ENCODE data around the gene FOXA3.

The FOXA3 gene

GRCh38 chr19:45827459-45828093, 36.5 kb upstream of the FOXA3 start:
- in situ Hi-C loops (cut with HindIII; ENCODE audit: low sequenced_read_pairs) = no loop called here
- no peak overlapping the region for H3K4me3 ChIP-seq (ENCODE audit: low read depth, low read length)
- no peak for TF ChIP-seq CTCF (IDR thresholded peaks at IDR 0.05; ENCODE audit: low read depth, low read length)
- no peak for DNase-seq (ENCODE audit: low read depth, low spot score)

- in situ Hi-C loops (cut with HindIII; ENCODE audit: low sequenced_read_pairs) = no loop called here
- TF ChIP-seq CTCF (IDR thresholded peaks at IDR 0.05; ENCODE audit: low read depth, low read length) = no peak
- DNase-seq (ENCODE audit: low read depth, low spot score) = no peak
- H3K4me3 ChIP-seq (ENCODE audit: low read depth, low read length) = no peak overlapping the region
Observed at GRCh38 chr19:45828523-45828922, 35.6 kb upstream of the FOXA3 start.

GRCh38 chr19:45828945-45829344, 35.2 kb upstream of the FOXA3 start:
- TF ChIP-seq CTCF (IDR thresholded peaks at IDR 0.05; ENCODE audit: low read depth, low read length) = no peak
- no peak overlapping the region for H3K4me3 ChIP-seq (ENCODE audit: low read depth, low read length)
- in situ Hi-C loops (cut with HindIII; ENCODE audit: low sequenced_read_pairs) = no loop called here
- DNase-seq (ENCODE audit: low read depth, low spot score) = no peak

GRCh38 chr19:45834970-45835369, 29.2 kb upstream of the FOXA3 start:
- in situ Hi-C loops (cut with HindIII; ENCODE audit: low sequenced_read_pairs) = no loop called here
- DNase-seq (ENCODE audit: low read depth, low spot score) = no peak
- no peak for TF ChIP-seq CTCF (IDR thresholded peaks at IDR 0.05; ENCODE audit: low read depth, low read length)
- no peak overlapping the region for H3K4me3 ChIP-seq (ENCODE audit: low read depth, low read length)

- TF ChIP-seq CTCF (IDR thresholded peaks at IDR 0.05; ENCODE audit: low read depth, low read length) = no peak
- in situ Hi-C loops (cut with HindIII; ENCODE audit: low sequenced_read_pairs) = no loop called here
- no peak overlapping the region for H3K4me3 ChIP-seq (ENCODE audit: low read depth, low read length)
- DNase-seq (ENCODE audit: low read depth, low spot score) = no peak
Observed at GRCh38 chr19:45842198-45842597, 21.9 kb upstream of the FOXA3 start.

GRCh38 chr19:45847663-45848062, 16.5 kb upstream of the FOXA3 start:
- in situ Hi-C loops (cut with HindIII; ENCODE audit: low sequenced_read_pairs) = no loop called here
- DNase-seq (ENCODE audit: low read depth, low spot score) = no peak
- H3K4me3 ChIP-seq (ENCODE audit: low read depth, low read length) = no peak overlapping the region
- no peak for TF ChIP-seq CTCF (IDR thresholded peaks at IDR 0.05; ENCODE audit: low read depth, low read length)

- peak; percentile 46 for TF ChIP-seq CTCF (IDR thresholded peaks at IDR 0.05; ENCODE audit: low read depth, low read length)
- in situ Hi-C loops (cut with HindIII; ENCODE audit: low sequenced_read_pairs) = no loop called here
- H3K4me3 ChIP-seq (ENCODE audit: low read depth, low read length) = no peak overlapping the region
- no peak for DNase-seq (ENCODE audit: low read depth, low spot score)
Observed at GRCh38 chr19:45848922-45849321, 15.2 kb upstream of the FOXA3 start.
